ENCODE measurements around the gene EPHX1.
A peak's percentile ranks its signal among the peaks of the same experiment; 100 is the strongest.
"Not testable (repeated sequence)": the region's sequence is repeated elsewhere in the genome, so short reads cannot be mapped to it uniquely, and the experiment has no call there.

Gene EPHX1

DNA sequence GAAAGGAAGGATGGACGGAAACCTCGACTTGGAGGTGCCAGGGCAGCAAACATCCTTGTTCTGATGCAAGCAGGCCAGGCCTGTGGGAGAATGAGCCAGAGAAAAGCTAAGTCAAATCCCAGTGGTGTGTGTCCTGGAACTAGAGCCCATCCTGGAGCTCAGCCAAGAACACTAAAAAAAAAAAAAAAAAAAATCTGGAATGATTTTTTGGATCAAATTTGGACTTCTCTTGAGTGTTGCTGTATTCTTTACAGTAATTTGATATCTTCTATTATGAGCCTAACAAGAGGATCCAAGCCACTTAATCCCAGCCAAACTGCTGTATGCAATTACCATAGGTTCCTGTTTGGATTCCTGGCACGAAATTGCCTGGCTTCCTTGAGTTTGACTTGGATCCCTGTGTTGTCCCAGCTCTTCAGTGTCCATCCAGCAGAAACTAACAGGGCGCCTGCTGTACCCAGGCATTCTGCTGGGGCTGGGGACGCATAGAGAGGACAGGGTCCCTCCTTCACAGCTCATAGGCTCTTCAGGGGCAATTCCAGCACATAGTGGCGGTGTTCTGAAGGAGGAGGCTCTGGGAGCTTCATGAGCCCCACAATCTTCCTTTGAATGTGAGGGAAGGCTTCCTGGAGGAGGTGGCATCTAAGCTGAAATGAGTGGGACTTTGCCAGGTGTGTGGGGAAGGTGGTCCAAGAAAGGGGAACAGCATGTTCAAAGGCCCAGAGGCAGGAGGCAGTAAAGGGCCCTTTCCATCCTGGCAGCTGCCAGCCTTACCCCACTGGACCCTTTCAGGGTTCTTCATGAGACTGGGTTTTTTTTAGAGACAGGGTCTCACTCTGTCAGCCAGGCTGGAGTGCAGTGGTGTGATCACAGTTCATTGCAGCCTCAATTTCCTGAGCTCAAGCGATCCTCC, 24.7 kb downstream of the EPHX1 start:
- H3K27ac Mint-ChIP-seq, result no peak overlapping the region
- H3K4me1 Mint-ChIP-seq, result no peaks in the 10 kb centered on the region
- no peaks in the 10 kb centered on the region for H3K27me3 Mint-ChIP-seq

DNA sequence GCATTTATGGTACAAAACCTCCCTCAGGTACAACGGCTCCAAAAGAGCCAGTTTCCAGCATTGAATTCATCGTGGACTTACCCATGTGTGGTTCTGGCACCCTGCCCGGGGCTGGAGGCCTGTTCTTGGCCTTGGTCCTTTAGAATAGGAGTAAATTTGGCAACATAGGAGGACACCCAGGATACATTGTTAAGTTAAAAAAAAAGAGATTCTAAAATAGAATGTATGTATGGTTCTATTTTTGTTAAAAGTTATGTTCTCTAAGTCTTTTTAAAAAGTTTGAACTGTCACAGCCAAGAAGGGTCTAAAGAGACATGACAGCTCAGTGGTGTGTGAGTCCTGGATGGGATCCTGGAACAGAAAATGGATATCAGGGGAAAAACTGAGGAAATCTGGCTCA, 25.9 kb downstream of the EPHX1 start:
- peaks cover 2% of the 10 kb centered on the region for H3K4me1 Mint-ChIP-seq
- H3K27ac Mint-ChIP-seq, result no peak overlapping the region
- H3K4me3 Mint-ChIP-seq, result no peak overlapping the region
- DNase-seq, result no peak
- H3K27me3 Mint-ChIP-seq, result no peaks in the 10 kb centered on the region
- no peaks in the 10 kb centered on the region for H3K36me3 Mint-ChIP-seq
- H3K9me3 Mint-ChIP-seq, result no peaks in the 10 kb centered on the region
- CTCF ChIA-PET, result no interaction called here

More for the DNA sequence above, 24.7 kb downstream of the EPHX1 start:
- Mint-ChIP-seq H3K9me3 (no peaks in the 10 kb centered on the region), H3K36me3 (no peaks in the 10 kb centered on the region), H3K4me3 (no peak overlapping the region)
- DNase-seq, result no peak
- CTCF ChIA-PET, result no interaction called here

DNA sequence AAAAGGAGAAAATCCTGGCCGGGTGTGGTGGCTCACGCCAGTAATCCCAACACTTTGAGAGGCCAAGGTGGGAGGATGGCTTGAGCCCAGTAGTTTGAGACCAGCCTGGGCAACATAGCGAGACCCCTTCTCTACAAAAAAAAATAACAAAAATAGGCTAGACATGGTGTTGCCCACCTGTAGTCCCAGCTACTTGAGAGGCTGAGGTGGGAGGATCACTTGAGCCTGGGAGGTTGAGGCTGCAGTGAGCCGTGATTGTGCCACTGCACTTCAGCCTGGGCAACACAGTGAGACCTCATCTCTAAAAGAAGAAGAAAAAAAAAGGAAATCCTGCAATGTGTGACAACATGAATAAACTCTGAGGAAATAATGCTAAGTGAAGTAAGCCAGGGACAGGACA, 26.4 kb downstream of the EPHX1 start:
- CTCF ChIA-PET, H3K9me3 Mint-ChIP-seq, H3K4me1 Mint-ChIP-seq, H3K27me3 Mint-ChIP-seq, H3K4me3 Mint-ChIP-seq, H3K36me3 Mint-ChIP-seq, DNase-seq, H3K27ac Mint-ChIP-seq: not testable (repeated sequence)

DNA sequence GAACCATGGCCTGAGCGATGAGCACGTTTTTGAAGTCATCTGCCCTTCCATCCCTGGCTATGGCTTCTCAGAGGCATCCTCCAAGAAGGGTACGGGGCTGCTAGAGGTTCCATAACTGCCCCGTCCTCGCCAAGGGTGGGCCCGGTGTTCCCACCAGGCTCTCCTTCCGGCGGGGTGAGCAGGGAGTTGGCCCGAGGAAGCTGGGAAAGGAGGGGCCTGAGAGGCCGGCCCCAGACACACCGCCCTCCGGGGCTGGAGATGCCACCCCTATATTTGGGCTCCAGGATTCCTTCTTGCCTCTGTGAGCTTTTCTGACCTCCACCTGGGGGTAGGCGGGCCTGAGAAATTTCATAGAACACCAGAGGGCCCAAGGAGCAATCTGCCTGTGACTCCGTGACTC, 28.9 kb downstream of the EPHX1 start:
- Mint-ChIP-seq H3K36me3 (no peaks in the 10 kb centered on the region), H3K27ac (no peak overlapping the region), H3K9me3 (no peaks in the 10 kb centered on the region), H3K4me1 (peaks cover 11% of the 10 kb centered on the region), H3K27me3 (no peaks in the 10 kb centered on the region), H3K4me3 (no peak overlapping the region)
- no peak for DNase-seq
- CTCF ChIA-PET, result no interaction called here

DNA sequence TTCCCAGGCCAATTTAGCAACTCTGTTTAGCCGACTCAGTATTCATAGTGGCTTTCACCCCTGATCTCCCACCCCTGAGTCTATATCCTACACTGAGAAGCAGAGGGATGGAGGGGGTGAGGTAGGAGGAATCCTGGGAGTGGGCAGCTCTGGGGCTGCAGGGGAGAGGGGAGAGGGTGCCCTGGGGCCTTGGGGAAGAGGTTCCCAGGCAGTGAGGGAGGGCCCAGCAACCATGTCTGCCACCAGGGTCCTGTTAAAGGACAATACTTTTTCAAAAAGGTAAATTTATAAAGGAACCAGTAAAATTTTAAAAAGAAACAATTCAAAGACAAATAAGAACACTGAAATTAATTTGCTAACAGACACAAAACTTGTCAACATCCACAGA, 30.3 kb downstream of the EPHX1 start:
- H3K4me1 Mint-ChIP-seq, result peaks cover 11% of the 10 kb centered on the region
- H3K27me3 Mint-ChIP-seq, result no peaks in the 10 kb centered on the region
- no peak overlapping the region for H3K4me3 Mint-ChIP-seq
- H3K9me3 Mint-ChIP-seq, result no peaks in the 10 kb centered on the region
- no peak overlapping the region for H3K27ac Mint-ChIP-seq
- H3K36me3 Mint-ChIP-seq, result no peaks in the 10 kb centered on the region
- CTCF ChIA-PET, result no interaction called here
- DNase-seq, result no peak

DNA sequence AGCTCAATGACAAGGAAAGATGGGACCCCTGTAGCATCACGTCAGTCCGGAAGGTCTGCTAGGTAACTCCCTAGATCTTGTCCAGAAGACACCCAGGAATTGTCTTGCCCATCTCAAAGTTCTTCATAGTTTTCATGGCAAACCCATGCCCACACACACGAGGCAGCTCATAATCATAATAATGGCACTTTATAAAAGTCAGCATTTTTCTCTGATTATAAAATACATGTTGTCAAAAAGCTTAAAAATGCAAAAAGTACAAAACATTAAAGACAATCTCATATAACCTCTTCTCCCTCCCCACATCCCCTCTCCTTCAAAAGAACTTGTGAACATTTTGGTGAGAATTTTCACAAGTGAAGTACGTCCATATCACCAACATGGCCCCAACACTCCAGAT, 30.8 kb downstream of the EPHX1 start:
- CTCF ChIA-PET, result no interaction called here
- no peak for DNase-seq

DNA sequence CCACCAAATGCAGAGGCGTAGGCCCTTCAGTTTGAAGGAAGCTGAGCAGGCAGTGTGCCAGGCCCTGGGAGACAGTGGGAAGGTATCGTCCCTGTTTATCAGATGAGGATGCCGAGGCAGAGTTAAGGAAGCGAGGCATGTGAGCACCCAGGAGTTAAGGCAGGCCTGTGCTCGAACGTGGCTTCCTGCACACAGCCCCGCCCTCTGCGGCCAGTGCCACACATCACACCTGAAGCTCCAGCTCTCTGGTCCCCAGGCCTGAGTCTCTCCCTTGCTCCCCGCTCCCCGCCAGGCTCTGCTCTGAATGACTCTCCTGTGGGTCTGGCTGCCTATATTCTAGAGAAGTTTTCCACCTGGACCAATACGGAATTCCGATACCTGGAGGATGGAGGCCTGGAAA, 32.1 kb downstream of the EPHX1 start:
- Mint-ChIP-seq H3K4me3 (no peak overlapping the region), H3K9me3 (no peaks in the 10 kb centered on the region), H3K36me3 (peaks cover 15% of the 10 kb centered on the region), H3K27ac (no peak overlapping the region), H3K4me1 (peaks cover 11% of the 10 kb centered on the region), H3K27me3 (no peaks in the 10 kb centered on the region)
- peak; percentile 38 for DNase-seq
- CTCF ChIA-PET, result no interaction called here

More for the DNA sequence above, 30.8 kb downstream of the EPHX1 start:
- H3K36me3 Mint-ChIP-seq, result peaks cover 2% of the 10 kb centered on the region
- H3K9me3 Mint-ChIP-seq, result no peaks in the 10 kb centered on the region
- peak overlapping the region; percentile 25 for H3K27ac Mint-ChIP-seq
- H3K4me1 Mint-ChIP-seq, result peaks cover 11% of the 10 kb centered on the region
- no peak overlapping the region for H3K4me3 Mint-ChIP-seq
- H3K27me3 Mint-ChIP-seq, result no peaks in the 10 kb centered on the region

DNA sequence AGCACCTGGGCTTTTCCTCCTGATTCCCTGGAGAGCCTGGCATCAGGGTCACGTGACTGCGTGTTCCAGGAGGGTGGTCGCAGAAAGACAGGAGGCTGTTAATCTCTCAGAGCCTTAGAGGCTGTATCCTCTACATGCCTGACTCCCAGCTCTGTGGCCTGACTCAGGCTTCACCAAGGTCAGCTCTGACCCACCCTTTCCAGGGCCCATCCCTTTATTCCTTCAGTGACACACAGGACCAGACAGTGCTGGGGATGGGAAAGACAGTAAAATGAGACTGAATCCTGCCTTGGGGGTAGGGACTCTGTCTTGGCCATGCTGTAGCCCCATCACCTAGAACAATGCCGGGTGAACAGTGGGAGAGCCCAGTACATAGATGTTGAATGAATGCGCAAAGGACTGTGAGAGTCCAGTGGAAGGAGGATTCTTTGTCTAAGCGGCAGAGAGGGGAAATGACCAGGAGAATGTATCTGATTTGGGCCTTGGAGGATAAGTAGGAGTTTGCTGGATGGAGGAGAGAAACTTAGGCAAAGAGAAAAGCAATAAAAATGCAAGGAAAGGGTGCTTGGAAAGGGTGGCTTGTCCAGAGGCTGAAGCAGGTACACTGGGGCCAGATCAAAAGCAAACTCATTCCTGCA, 33.0 kb downstream of the EPHX1 start:
- peaks cover 12% of the 10 kb centered on the region for H3K4me1 Mint-ChIP-seq
- DNase-seq, result no peak
- H3K9me3 Mint-ChIP-seq, result no peaks in the 10 kb centered on the region
- no peak overlapping the region for H3K4me3 Mint-ChIP-seq
- H3K27ac Mint-ChIP-seq, result peak overlapping the region; percentile 40
- no peaks in the 10 kb centered on the region for H3K27me3 Mint-ChIP-seq
- CTCF ChIA-PET, result no interaction called here
- peaks cover 18% of the 10 kb centered on the region for H3K36me3 Mint-ChIP-seq

DNA sequence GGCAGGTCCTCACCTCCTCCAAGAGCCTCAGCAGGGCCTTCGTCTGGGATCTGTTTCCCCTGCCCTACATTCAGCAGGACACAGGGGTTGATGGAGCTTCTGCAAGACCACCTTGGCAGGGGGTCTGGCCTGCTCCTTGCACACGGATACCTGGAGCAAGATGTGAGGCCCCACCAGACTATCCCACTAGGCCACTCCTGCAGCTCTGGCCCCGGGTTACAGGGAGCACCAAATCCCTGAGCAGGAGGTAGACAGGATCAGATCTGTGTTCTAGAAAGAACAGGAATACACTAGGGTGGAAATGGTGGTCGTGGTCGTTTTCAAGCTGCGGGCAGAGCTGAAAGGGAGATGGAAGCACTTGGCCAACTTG, 33.5 kb downstream of the EPHX1 start:
- Mint-ChIP-seq H3K36me3 (peaks cover 23% of the 10 kb centered on the region), H3K27ac (peak overlapping the region; percentile 22), H3K4me3 (no peak overlapping the region), H3K4me1 (peaks cover 17% of the 10 kb centered on the region), H3K27me3 (no peaks in the 10 kb centered on the region), H3K9me3 (no peaks in the 10 kb centered on the region)
- CTCF ChIA-PET, result interaction anchor here (0.7 to 0.8 kb wide), 2 partner anchors 66 to 369 kb away, joined by 3 read pairs; partner anchors contain the start of gene SRP9
- no peak for DNase-seq

DNA sequence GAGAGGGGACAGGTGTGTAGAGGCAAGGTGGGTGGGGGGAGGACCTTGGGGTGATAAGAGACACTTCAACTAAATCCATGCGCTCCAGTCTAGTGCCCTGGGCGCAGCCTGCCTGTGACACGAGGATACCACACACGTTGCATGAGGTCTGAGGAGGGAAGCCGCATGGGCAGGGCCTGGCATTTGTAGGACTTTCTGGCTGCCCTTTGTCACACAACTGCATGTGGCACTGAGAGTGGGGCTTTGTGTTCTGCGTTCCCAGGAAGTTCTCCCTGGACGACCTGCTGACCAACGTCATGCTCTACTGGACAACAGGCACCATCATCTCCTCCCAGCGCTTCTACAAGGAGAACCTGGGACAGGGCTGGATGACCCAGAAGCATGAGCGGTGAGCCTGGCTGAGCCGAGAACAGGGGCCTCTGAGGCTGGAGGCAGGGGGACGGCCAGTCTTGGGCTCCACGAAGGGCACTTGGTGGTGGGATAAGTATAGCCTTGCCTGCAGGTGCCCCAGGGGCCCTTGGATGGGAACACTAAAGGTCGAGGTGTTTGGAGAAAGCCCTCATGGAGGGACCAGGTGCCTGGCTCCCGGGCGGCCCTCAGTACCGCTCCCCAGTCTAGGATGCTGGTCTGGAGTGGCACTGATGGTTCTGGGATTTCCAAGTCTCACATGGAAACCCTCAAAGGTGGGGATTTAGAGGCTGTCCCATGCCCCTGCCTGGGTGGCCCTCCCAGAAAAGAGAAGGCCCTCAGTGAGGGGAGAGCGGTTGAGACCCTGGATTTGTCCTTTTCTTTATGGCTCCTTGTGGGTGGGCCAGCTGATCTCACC, 34.5 kb downstream of the EPHX1 start:
- DNase-seq, result no peak
- CTCF ChIA-PET, result interaction anchor here (0.7 to 0.8 kb wide), 2 partner anchors 67 to 370 kb away, joined by 3 read pairs; partner anchors contain the start of gene SRP9
- H3K9me3 Mint-ChIP-seq, result no peaks in the 10 kb centered on the region
- peaks cover 25% of the 10 kb centered on the region for H3K4me1 Mint-ChIP-seq
- no peak overlapping the region for H3K4me3 Mint-ChIP-seq
- no peak overlapping the region for H3K27ac Mint-ChIP-seq
- H3K36me3 Mint-ChIP-seq, result peaks cover 32% of the 10 kb centered on the region
- H3K27me3 Mint-ChIP-seq, result no peaks in the 10 kb centered on the region

DNA sequence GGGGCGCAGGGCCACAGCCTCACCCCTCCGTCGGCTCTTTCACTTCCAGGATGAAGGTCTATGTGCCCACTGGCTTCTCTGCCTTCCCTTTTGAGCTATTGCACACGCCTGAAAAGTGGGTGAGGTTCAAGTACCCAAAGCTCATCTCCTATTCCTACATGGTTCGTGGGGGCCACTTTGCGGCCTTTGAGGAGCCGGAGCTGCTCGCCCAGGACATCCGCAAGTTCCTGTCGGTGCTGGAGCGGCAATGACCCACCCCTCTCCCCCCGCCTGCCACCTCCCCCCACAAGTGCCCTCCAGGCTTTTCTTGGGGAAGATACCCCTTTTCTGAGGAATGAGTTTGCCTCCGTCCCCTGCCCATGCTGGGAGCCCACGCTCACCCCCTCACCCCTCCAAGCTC, 35.2 kb downstream of the EPHX1 start:
- Mint-ChIP-seq H3K4me1 (peaks cover 31% of the 10 kb centered on the region), H3K4me3 (no peak overlapping the region)
- CTCF ChIA-PET, result no interaction called here

DNA sequence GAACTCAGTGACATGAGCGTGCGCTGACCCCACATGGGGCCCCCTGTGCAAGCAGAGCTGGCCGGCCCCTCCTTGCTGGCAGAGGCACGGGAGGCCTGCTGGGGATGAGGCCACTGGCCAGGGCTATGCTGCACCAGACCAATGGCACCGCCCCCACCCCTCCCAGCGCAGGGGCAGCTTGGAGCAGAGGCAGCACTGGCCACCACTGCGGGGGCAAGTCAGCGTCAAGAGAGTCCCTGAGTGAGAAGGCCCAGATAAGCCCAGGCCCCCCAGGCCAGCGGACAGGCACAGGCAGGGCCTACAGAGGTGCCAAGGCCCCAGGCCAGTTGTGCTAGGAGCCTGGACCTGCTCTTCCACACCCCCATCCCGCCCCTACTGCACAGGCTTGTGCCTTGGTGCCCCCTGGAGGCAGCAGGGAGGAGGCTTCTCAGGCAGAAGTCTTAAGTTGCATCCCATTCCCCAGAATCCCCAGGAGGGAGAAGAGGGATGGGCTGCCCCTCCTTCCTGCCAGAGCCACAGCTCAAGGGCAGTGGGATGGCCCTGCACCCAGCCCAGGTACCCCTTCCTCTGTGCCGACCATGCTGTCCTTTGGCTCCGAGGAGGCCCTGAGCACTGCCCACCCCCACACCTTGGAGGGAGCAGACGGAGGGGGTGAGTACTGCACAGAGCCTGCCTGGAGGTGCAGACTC, 35.8 kb downstream of the EPHX1 start:
- peak overlapping the region; percentile 14 for H3K27ac Mint-ChIP-seq
- H3K9me3 Mint-ChIP-seq, result no peaks in the 10 kb centered on the region
- peak; percentile 60 for DNase-seq
- CTCF ChIA-PET, result no interaction called here
- no peak overlapping the region for H3K4me3 Mint-ChIP-seq
- H3K36me3 Mint-ChIP-seq, result peaks cover 44% of the 10 kb centered on the region
- no peaks in the 10 kb centered on the region for H3K27me3 Mint-ChIP-seq
- H3K4me1 Mint-ChIP-seq, result peaks cover 34% of the 10 kb centered on the region

More for the DNA sequence above, 35.2 kb downstream of the EPHX1 start:
- no peak overlapping the region for H3K27ac Mint-ChIP-seq
- DNase-seq, result no peak
- no peaks in the 10 kb centered on the region for H3K27me3 Mint-ChIP-seq
- peaks cover 38% of the 10 kb centered on the region for H3K36me3 Mint-ChIP-seq
- H3K9me3 Mint-ChIP-seq, result no peaks in the 10 kb centered on the region

DNA sequence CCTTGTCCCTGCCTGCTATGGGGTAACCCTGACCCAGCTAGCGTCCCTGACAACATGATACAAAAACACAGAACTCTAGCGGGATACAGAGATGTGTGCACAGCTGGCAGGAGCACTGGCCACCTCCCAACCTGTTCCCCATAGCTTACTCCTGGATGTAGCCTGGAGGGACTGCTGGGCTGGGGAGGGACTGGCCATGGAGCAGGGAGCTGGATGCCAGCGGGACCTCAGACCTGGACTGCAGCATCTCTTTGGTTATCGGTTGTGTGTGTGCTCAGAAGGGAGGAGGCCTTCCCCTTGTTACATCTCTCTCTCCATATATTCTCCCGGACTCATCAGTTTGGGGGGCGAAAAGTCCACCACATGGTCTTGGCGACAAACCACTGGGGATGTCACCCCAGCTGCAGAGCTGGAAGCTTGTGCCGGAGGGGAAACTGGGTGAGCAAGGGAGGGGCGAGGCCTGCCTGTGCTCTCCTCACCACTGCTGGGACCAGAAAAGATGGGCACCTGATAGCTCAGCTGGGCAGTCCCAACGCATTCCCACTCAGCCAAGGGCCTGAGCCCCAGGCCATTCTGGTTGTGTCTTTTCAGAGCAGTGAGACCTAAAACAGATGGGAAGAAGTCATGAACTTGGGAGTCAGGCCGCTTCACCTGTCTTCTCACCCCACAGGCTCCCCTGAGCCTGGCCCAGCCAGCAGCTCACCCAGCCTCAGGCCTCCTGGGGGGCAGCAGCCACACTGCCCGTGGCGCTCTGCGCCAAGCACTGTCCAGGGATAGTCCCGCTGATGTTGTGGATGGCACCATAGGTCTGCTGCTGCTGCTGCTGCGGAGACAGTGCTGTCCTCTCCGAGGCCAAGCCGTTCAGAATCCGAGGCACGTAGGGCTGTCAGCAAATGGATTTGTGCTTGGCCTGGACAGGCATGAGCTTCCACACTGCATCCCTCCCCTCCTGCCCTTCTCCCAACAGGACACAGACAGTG, 36.7 kb downstream of the EPHX1 start:
- peaks cover 35% of the 10 kb centered on the region for H3K4me1 Mint-ChIP-seq
- H3K4me3 Mint-ChIP-seq, result no peak overlapping the region
- CTCF ChIA-PET, result interaction anchor here (0.7 kb wide), 1 partner anchor 69 kb away, joined by 3 read pairs; the partner anchor contains the start of gene SRP9
- no peaks in the 10 kb centered on the region for H3K27me3 Mint-ChIP-seq
- H3K27ac Mint-ChIP-seq, result no peak overlapping the region
- no peak for DNase-seq
- H3K36me3 Mint-ChIP-seq, result peaks cover 48% of the 10 kb centered on the region
- H3K9me3 Mint-ChIP-seq, result no peaks in the 10 kb centered on the region

Data from activated naive CD4-positive, alpha-beta T cell treated with anti-CD3 and anti-CD28 coated beads, Interleukin-2, amount 10 ng/mL, durations not matched to agents 7 days and 5 days (primary cell).